Right ventricle myocardium superior (tissue), 1 donor: Measurements from ENCODE around the gene RHBDL3. TPM values are rescaled to one million over a fixed set of nuclear protein-coding genes. Genes with fewer than 3 reads are reported as not detected.

ENCODE experiments used
- ATAC-seq: fragments of 200-7000 bp; cut with Tn5 transposase; one replicate; pipeline ENCODE4 v1.9.1; 2020; ENCODE audit warnings: mild to moderate bottlenecking; ENCODE audit not compliant: poor library complexity
- DNase-seq: peaks from one replicate; pipeline ENCODE4 v3.0.0-alpha.2; 2020
- intact Hi-C: fragments of 100-400 bp; cut with DNase I; formaldehyde crosslinking; loops from one replicate; pipeline ENCODE4 v1.11.2; 2022
- total RNA-seq: library from RNA; stranded (reverse); fragmentation: NEBNext Ultra II Directional; extraction: Animal tissue kit (Norgen Biotek cat#: 25700); gene quantifications from one replicate; pipeline ENCODE4 v1.2.1, GENCODE V29; 2021
- donor health status: DM: no; HTN: yes; CAD: no; lungs with severe emphysema.

Gene RHBDL3
- total RNA-seq, 1 donor from 2014 or later: 1.7 TPM

DNA sequence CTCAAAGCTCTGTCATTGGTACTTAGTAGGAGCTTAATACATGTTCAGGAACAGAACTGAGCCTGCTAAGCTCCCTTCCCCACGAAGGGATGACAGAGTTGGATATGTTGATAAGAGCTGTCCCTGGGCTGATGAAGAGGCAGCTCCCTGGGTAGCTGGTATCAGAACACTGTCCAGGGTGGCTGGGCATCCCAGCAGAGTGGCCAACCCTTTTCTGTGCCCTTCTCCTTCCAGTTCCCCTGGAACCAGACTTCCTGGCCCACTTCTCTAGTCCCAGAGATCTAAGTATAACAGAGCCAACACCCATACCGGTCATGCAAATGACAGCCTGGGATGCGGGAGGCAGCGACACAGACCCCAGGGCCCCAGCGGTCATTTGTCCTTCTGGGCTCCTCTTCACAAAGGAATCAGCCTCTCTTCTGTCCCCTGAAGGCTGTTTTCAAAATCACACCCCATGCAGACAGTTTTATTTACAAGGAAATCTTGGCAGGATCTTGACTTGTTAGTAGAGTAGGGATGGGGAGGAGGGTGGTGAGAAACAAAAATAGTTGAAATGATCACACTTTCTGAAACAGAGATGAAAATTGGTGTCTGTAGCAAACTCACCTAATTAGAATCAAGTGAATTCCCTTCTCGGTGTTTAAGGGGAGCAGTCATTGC, 1.4 kb upstream of the RHBDL3 start:
- intact Hi-C loops: no loop called here
- no peak for ATAC-seq
- no peak for DNase-seq

DNA sequence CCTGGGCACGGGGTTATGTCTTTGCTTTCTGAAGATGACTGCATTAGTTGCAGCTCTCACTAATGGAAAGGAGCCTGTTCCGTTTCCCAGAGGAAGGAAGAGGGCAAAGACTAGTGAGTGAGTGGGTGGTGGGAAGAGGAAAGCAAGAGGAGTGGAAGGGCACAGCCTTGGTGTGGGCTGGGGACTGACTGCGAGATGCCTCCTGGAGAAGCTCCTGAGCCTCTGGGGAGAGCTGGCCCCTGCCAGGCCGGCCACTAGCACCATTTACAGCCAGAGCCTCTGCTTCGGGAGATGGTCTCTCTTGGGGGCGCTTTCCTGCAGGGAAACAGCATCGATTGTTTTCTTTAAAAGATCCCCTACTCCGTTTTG, 825 bp upstream of the RHBDL3 start:
- intact Hi-C loops: no loop called here
- DNase-seq: no peak
- ATAC-seq: no peak

DNA sequence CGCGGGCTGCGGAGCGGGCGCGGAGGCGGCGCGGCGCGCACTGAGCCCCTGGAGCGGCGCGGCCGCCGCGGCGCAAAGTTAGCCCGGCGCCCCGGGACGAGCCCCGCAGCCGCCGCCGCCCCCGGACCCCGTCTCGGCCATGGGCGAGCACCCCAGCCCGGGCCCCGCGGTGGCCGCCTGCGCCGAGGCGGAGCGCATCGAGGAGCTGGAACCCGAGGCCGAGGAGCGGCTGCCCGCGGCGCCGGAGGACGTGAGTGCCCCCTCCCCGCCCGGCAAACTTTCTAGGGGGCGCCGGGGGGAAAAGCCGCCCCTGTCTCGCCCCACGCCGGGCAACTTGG, 388 bp downstream of the RHBDL3 start:
- intact Hi-C loops: no loop called here
- ATAC-seq: no peak

DNA sequence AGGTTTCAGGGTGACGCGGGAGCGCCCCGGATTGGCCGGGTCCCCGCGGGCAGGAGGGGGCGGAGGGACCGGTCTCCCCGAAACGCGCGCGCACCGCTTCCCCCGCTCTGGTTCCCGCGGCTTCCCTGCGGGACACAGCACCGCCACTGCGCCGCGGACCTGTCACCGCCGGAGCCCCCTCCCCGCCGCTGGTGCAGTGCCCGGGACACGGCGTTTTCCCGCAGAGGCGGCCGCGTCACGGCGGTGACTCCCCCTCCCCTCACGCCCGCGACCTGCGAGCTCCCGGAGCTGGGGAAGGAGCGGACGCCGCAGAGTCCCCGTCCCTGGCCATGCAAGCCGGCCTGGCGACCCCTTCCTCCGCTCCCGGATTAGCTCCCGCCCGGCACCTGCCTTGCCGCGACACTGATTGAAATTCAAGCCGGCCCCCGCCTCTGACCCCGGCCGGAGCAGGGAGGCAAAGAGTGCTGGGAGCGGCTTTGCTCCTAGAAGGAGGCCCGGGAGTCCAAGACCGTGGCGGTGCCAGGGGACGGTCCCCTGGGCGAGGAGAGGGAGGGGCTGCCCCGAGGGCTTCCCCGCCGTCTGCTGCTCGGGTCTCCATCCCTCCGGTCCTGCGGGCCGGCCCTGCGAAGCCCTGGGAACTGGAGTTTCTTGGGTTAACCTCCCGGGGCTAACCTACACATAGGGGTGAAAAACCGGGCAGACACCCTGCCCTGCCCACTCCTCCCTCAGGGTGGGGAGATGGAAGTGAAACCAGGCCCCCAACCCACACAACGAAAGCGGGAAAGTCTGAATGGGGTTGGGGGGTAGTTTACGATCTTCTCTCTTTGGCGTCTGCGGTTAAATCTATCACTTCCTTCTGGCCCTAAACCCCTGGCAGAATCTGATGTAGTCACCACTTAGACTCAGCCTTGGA, 1.0 kb downstream of the RHBDL3 start:
- ATAC-seq (no peak), DNase-seq (no peak)
- intact Hi-C loops: no loop called here

More for the DNA sequence above, 388 bp downstream of the RHBDL3 start:
- no peak for DNase-seq

DNA sequence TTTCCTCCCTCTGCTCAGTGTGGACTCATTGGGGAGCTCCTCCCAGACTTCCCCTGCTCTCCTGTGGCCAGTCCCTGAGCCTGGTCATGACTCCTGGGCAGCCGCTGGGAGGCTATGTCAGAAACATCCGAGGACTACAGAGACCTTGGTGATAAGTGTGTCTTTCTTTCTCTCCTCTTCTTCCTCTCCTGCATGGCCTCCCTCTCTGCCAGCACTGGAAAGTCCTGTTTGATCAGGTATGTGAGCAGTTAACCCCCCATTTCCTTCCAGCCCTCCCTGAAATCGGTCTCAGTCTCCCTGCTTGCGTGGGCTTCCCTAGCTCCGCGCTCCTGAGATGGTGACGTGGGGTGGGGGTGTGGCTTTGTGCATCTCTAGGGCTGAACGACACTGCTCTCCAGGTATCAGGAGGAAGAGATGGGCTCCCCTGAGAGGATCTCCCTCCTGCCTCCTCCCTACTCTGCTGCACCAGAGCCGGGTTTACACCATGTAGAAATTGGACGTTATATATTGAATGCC, 2.1 kb downstream of the RHBDL3 start:
- intact Hi-C loops: no loop called here
- ATAC-seq (peak; percentile 32), DNase-seq (no peak)

DNA sequence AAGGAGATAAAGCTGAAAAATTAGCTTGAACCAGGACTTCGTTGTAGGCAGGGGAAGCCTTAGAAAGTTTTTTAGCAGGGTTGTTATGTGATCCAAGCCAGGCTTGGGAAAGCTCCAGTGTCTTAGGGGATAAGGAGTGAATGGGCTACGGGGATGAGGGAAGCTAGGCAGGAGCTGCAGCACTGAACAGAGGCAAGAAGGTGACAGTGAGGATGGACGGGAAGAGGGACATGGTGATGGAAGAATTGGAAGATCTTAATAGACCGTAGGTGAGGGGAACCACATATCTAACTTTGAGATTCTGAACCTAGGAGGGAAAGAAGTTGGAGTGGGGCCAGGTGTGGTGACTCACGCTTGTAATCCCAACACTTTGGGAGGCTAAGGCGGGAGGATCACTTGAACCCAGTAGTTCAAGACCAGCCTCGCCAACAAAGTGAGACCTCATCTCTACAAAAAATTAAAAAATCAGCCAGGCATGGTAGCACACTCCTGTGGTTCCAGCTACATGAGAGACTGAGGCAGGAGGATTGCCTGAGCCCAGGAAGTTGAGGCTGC, 3.2 kb downstream of the RHBDL3 start:
- ATAC-seq (no peak), DNase-seq (no peak)
- intact Hi-C loops: no loop called here

DNA sequence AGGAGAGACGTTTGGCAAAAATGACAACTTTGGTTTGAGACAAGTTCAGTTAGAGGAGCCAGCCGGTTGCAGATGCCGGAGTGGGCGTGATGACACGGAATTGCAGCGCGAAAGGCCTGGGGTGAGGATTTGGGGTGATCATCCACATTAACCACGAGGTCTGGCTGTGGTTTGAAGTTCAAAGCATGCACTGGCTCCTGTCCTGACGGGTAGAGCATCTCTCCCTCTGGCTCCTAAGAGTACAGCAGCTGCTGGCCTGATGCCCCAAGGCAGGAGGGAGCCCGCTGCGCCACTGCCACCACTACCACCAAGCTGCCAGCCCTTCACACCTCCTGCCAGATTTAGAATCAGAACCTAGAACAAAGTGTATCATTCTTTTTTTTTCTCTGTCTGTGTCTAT, 3.7 kb downstream of the RHBDL3 start:
- DNase-seq (peak; percentile 74), ATAC-seq (peak; percentile 82)
- intact Hi-C loops: no loop called here

DNA sequence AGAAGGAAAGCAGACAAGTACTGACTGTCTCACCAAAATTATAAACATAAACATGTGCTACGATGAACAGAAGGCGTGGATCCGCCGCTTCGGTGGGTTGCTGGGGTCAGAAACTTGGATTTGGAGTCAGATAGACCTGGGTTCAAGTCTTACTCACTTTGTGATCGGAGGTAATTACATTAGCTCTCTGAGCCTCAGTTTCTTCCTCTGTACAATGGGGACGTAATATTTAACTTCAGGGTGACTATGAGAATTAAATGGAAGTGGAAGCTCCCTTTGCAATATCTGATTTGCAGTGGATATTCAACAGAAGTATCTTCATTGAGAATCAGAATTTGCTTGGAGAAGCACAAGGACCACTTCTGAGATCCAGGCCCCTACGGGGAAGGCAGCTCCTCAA, 6.2 kb downstream of the RHBDL3 start:
- intact Hi-C loops: no loop called here
- ATAC-seq (no peak), DNase-seq (no peak)

DNA sequence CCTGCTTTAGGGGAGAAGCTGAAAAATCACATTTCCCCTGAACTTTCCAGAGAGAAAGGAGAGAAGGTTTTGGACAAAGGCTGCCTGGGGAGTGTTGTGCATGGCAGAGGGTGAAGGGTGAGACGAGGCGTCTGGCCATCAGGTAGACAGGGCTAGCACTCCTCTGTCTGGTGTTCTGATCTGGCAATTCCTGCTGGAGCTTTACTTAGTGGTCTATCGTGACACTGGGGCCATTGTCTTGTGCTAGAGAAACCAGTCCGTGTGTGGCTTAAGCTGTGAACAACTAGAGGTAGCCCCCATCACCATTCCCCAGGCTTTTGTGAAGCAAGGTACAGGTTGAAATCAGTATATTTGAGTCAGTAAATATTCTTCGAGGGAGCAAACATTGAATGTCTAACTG, 8.5 kb downstream of the RHBDL3 start:
- ATAC-seq (no peak), DNase-seq (no peak)
- intact Hi-C loops: no loop called here

DNA sequence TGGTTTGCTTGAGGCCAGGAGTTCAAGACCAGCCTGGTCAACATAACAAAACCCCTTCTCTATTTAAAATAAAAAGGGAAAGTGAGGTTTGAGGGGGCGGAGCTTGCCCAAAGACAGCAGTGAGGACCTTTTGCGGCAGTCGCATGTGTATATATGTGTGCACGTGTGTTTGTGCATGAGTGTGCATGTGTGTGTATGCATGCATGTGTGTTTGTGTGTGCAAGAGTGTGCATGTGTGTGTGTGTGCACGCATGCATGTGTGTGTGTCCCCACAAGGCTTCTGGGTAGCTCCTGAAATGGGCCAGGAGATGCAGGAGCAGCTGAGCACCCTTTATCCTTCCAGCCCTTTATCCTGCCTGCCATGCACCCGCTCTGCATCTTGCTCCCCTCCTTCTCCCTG, 9.0 kb downstream of the RHBDL3 start:
- no peak for ATAC-seq
- intact Hi-C loops: no loop called here
- no peak for DNase-seq

DNA sequence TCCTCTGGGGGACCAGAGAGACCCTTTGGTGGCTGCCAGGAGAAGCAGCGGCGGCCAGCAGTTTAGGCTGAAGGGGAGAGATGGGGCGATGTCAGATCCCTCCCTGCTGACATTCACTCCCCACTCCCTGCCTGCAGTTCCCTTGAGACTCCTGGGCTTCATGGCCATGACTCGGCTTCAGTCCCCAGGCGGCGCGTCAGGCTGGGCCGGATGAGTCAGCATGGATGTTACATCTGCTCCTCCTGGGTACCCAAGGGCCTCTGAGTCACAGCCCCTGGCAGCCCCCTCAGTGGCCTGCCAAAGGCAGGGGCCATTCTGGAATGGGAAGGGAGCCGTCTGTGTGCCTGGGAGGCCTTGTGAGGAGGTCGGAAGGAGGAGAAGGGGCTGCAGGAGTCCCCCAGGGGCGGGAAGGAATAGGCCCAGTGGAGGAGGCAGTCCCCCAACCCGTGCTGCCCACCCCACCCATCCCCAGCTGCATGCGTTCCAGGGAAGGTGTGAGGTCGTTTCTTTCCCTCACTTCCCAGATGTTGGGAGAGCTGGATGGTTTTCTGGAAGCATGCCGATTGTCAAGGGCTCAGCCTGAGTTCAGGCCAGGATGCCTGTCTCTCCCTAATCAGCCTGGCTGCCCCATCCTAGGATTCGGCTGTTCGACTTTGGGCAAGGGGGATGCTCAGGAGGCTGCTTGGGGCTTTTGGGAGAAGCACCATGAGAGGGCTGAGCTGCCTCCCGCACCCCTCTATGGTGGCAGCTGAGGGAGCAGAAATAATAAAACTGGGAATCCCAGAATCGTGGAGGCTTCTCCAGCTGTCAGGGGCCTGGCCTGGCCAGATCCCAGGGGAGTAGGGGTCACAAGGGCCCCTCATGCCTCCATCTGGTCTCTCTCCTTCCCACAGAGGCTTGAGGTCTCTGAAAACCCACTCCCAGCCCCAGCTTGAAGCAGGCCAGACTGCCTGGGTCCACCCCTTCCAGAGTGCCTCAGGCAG, 9.7 kb downstream of the RHBDL3 start:
- no peak for ATAC-seq
- intact Hi-C loops: no loop called here
- DNase-seq: peak; percentile 52

DNA sequence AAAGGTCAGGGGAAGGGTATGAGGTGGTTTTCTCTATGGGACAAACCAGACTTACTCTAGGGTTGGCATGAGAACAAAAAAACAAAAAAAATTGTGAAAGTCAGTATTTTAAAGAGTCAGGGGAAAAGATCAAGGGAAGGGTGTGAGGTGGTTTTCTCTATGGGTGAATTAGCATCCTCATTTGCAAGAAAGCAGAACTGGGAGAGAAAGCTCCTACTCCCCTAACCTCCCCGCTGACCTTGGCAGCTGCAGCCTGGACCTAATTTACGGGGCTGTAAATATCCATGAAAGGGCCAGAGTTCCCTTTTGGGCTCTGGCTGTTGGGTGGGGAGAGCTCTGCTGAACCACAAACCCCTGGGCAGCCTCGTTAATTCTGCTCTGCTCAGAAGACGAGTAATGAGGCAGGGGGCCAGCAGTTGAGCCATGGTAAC, 10.6 kb downstream of the RHBDL3 start:
- no peak for ATAC-seq
- no peak for DNase-seq
- intact Hi-C loops: no loop called here

DNA sequence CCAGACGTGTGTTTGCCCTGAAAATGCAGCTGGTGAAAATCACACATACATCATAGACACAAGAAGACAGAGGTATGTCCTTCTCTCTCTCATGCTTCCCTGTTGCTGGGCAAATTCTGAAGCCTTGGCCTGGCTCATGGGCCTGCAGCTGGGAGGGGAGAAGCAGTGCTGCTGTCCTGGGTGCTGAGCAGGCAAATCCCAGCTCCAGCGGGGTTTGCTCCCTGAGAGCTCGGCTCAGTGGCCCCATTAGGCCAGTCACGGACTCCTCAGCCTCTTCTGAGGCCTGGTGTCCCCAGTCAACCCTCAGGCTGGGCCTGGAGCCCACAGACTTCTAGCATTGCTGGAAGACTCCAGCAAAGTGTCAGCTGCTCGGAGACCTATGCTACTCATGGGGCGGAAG, 11.7 kb downstream of the RHBDL3 start:
- intact Hi-C loops: no loop called here
- no peak for DNase-seq
- peak; percentile 32 for ATAC-seq

DNA sequence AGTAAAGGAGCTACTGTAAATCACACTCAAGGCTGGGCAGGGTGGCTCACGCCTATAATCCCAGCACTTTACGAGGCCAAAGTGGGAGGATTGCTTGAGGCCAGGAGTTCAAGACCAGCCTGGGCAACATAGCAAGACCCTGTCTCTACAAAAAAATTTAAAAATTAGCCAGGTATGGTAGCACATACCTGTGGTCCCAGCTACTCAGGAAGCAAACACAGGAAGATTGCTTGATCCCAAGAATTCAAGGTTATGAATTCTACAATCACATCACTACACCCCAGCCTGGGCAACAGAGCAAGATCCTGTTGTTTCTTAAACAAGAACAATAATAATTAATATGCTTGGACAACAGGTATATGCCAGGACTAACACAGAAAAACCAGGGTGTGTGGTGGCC, 13.2 kb downstream of the RHBDL3 start:
- ATAC-seq: no peak
- intact Hi-C loops: no loop called here
- no peak for DNase-seq

DNA sequence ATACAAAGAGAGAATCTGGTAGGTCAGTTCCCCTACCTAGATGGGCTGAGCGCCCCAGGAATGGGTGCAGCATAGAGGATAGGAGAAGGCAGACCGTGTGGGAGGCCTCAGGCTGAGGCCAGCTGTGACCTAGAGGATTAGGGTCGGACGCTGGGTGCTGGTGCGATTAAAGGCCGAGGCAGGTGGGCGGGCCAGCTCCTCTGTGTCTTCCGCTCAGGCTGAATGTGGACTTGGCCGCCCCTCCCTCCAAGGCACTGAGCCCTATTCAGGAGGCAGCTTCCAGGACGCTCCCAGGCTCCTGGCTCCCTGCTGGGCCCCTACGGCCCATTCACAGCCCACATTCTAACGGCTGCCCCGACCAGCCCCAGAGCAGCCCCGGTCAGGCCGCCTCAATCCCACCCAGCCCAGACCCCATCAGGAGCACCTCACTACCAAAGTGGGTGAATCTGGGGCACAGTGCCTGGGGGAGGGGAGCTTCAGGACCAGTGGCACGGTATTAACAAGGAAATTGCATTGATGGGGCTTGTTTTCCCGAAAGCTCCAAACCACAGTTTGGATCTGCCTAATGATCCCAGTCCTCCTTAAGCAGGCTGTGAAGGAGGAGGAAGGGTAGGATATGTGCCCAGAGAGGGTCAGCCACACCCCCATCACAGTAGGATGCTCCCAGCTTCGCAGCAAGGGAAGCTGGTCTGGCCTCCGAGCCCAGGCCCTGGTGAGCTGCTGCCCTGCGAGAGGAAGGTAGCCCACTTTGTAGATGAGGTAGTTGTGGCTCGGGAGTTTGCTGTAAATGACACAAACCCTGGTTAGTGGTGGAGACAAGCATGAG, 14.5 kb downstream of the RHBDL3 start:
- ATAC-seq (no peak), DNase-seq (no peak)
- intact Hi-C loops: no loop called here

DNA sequence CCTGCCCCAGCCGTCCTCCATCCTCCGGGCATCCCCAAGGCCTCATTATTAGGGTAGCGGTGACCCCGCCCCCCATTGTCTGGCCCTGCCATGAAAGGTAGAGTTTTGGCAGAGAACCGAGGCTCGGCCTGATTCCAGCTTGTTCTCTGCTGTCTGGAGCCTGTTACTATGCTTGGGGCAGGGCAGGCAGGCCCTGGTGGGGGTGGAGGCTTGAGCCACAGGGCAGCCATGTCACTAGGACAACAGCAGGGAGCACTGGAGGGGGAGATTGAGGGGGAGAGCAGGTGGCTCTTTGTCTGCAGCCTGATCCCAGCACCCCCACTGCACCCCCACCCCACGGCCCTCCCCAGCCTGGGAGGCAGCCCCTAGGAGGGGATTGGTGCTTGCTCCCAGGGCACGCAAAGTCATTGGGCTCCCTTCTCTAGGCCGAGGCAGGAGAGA, 15.4 kb downstream of the RHBDL3 start:
- peak; percentile 24 for ATAC-seq
- intact Hi-C loops: no loop called here
- peak; percentile 82 for DNase-seq

DNA sequence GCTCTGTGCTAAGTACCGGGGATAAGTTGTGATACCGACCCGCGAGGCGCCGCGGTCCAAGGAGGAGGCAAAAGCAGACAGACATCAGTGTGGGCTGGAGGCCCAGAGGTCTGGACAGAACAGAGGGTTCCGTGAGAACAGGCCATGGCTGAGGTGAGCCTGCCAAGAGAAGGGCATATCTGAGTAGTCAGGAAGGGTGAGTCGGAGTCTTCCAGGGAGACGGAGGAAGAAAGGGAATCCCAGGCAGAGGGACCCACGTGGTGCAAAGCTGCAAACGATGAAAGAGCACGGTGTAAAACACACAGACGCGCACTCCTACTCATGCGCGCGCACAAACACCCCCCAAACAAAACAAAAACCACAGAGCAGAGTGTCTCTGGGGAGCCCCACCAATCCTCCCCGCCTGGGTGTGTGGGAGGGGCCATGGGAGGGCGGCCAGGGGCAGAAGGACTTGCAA, 18.1 kb downstream of the RHBDL3 start:
- intact Hi-C loops: no loop called here
- ATAC-seq (no peak), DNase-seq (no peak)

DNA sequence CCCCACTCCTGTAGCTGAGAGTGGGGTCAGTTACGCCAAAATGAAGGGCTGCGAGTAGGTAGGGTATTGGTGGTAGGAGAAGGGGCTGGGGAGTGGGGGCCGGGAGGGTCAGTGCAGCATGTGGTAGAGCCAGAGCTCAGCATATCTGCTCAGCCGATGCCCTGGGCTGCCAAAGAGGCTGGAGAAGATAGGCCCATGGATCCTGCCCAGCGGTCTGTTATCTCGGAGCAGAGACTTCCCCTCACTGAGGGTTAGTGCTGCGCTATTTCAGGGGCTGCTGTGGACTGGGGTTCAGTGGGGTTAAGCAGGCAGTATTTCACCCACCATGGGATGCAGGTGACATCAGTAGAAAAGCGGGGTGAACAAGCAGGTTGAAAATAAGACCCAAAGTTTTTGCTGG, 19.7 kb downstream of the RHBDL3 start:
- DNase-seq (no peak), ATAC-seq (no peak)
- intact Hi-C loops: no loop called here
